WI38 (cell line): ENCODE measurements around the gene MCM9.

Experiments used
- H3K4me3 ChIP-seq: 2 replicates; pipeline ENCODE4 v1.5.1; 2011; ENCODE audit warnings: low read depth, mild to moderate bottlenecking, control low read depth, low read length
- CTCF ChIP-seq: IDR thresholded peaks from 2 replicates; pipeline ENCODE4 v1.5.1; 2012; ENCODE audit warnings: low read depth, mild to moderate bottlenecking, control low read depth, low read length

Gene MCM9

DNA sequence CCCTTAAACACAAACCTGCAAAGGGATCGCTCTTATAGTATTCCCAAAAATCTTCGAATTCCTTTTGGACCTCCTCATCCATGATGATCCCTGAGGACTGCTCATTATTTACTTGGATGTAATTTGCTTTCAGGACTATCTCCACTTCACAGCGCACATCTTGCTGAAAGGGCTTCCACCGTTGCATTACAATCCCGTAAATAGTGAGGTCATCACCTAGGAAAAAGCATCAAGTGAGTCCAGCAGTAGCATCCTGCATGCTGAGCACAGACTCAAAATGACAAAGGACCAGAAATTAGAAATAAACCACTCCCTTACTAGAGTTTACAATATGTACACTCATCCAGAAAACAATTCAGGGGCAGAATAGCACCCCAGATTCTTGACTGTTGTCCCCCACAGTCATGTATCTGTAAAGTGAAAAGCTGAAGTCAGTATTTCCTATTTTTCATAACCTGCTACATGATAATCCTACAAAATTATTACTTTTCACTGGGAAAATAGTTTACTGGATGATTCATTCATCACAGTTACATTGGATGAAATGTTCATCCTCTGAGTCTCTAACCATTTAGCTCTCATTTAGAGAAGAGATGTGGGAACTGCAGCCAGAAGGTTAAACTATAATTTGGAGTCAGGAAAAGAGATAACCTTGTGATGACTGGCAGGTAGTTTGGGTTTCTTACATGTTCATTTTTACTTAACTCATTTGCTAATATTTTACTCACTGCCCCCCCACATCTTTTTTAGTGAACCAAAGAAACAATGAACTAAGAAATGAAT, 17.2 kb downstream of the MCM9 start:
- no peak overlapping the region for H3K4me3 ChIP-seq
- no peak for TF ChIP-seq CTCF

DNA sequence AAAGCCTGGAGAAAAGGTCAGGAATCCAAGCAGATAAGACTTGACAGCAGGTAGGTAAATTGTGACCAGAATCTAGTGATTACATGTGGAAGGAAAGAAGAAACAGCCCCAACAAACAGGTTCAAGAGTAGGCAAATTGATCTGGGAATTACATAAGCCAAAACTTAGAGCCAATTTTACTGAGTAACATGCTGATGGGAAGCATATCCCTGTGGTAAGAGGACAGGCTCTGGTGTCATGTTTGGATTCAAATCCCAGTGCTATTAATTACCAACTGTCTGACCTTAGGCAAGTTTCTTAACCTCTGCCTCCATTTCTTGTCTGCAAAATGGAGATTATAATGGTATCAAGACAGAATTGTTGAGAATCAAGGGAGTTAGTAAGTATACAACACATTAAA, 20.4 kb downstream of the MCM9 start:
- no peak for TF ChIP-seq CTCF
- H3K4me3 ChIP-seq, result no peak overlapping the region

- TF ChIP-seq CTCF, result no peak
- no peak overlapping the region for H3K4me3 ChIP-seq
Observed at GRCh38 chr6:118913161-118913560, 21.8 kb downstream of the MCM9 start.

GRCh38 chr6:118912646-118913045, 22.3 kb downstream of the MCM9 start:
- TF ChIP-seq CTCF, result no peak
- no peak overlapping the region for H3K4me3 ChIP-seq

DNA sequence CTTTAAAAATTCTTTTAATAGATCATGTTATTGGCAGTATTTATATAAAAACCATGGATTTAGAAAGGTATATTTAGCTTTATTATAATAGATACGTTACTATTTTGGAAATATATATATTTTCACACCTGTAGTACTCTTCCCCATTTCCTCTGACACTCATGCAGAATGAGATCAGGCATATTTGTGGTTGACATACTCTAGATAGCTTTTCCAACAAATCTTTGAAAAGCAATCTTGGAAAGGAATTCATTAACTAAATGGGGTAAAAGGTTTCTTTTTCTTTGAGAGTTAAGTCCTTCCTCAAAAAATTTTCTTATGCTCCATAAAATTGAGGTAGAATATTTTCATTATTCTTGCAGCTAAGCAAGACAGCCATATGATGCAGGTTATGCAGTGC, 26.5 kb downstream of the MCM9 start:
- no peak for TF ChIP-seq CTCF
- no peak overlapping the region for H3K4me3 ChIP-seq

DNA sequence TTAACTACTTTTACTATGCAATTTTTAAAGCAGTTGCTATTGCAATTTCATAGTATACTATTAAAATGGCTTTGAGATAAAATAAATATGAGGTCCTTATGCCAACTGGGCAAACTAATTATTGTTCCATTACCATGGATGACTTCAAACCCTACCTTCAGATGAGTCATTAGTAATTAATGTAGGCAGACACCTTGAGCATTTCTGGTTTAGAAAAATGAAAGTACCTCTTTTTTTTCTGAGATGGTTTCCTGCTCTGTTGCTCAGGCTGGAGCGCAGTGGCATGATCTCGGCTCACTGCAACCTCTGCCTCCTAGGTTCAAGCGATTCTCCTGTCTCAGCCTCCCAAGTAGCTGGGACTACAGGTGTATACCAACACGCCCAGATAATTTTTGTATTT, 29.1 kb downstream of the MCM9 start:
- H3K4me3 ChIP-seq, result no peak overlapping the region
- no peak for TF ChIP-seq CTCF

DNA sequence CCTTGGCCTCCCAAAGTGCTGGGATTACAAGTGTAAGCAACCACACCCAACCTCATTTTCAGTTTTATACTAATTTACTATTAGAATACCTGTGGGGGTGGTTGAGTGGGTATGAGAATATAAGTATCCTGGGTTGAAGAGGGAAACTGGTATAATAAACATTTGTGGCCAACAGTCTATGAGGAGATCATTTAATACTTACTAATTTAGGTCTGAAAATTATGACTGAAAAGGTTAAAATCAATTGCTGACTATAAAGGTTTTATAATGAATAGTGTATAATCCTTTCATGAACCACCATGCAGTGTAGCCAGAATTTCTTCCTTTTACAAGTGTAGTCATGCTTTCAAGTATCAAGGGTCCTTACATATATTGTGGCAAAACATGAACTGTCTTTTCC, 29.9 kb downstream of the MCM9 start:
- no peak overlapping the region for H3K4me3 ChIP-seq
- no peak for TF ChIP-seq CTCF
